ENCODE measurements around the gene PVRIG.

GRCh38 chr7:100189061-100189460 lies 30.7 kb upstream of the PVRIG start:
- TF ChIP-seq POLR2AphosphoS5 (IDR thresholded peaks at IDR 0.05) = no peak
- no peak for TF ChIP-seq POLR2A (IDR thresholded peaks at IDR 0.05)
- no peak for TF ChIP-seq CTCF (IDR thresholded peaks at IDR 0.05)

Data from prostate gland (tissue), 2 donors.